GM23338 (cell line): Measurements from ENCODE around the gene GSTT4. TPM values are rescaled to one million over a fixed set of nuclear protein-coding genes. Genes with fewer than 3 reads are reported as not detected.

ENCODE experiments used
- ATAC-seq: fragments of 200-7000 bp; cut with Tn5 transposase; 3 replicates; pipeline ENCODE4 v1.9.1; 2020
- DNase-seq: peaks from one replicate; pipeline ENCODE4 v3.0.0-alpha.2; 2015; ENCODE audit warnings: low spot score
- H2AFZ ChIP-seq: fragments of 200-600 bp; sonication (generic); 2 replicates; pipeline ENCODE4 v1.8.0; 2016; ENCODE audit warnings: antibody characterized with exemption, mild to moderate bottlenecking, moderate library complexity
- H3F3A ChIP-seq: fragments of 200-600 bp; sonication (generic); replicated peaks from 2 replicates; pipeline ENCODE4 v1.8.0; 2017; ENCODE audit warnings: antibody characterized with exemption, mixed run types, low read depth
- H3K27ac ChIP-seq: fragments of 200-600 bp; sonication (generic); 2 replicates; pipeline ENCODE4 v1.6.1; 2016; ENCODE audit warnings: low read depth
- H3K27me3 ChIP-seq: fragments of 200-600 bp; sonication (generic); 2 replicates; pipeline ENCODE4 v1.8.0; 2016; ENCODE audit warnings: mild to moderate bottlenecking, mixed run types, moderate library complexity; ENCODE audit not compliant: insufficient read depth
- H3K36me3 ChIP-seq: fragments of 200-600 bp; sonication (generic); 2 replicates; pipeline ENCODE4 v1.8.0; 2016; ENCODE audit warnings: mild to moderate bottlenecking; ENCODE audit not compliant: insufficient read depth
- H3K4me1 ChIP-seq: fragments of 200-600 bp; sonication (generic); 2 replicates; pipeline ENCODE4 v1.8.0; 2016; ENCODE audit warnings: mild to moderate bottlenecking, moderate library complexity; ENCODE audit not compliant: insufficient read depth
- H3K4me2 ChIP-seq: fragments of 200-600 bp; sonication (generic); 2 replicates; pipeline ENCODE4 v1.7.1; 2017; ENCODE audit warnings: mixed run types
- H3K4me3 ChIP-seq: fragments of 200-600 bp; sonication (generic); 2 replicates; pipeline ENCODE4 v1.6.1; 2016; ENCODE audit warnings: mixed run types
- H3K79me2 ChIP-seq: fragments of 200-600 bp; sonication (generic); replicated peaks from 2 replicates; pipeline ENCODE4 v1.8.0; 2017; ENCODE audit warnings: mild to moderate bottlenecking; ENCODE audit not compliant: insufficient read depth
- H3K9me2 ChIP-seq: fragments of 200-600 bp; sonication (generic); 2 replicates; pipeline ENCODE4 v1.8.0; 2017; ENCODE audit not compliant: insufficient read depth
- H4K20me1 ChIP-seq: fragments of 200-600 bp; sonication (generic); replicated peaks from 2 replicates; pipeline ENCODE4 v1.8.0; 2017; ENCODE audit warnings: mild to moderate bottlenecking; ENCODE audit not compliant: insufficient read depth
- H3K27ac Mint-ChIP-seq: 2 replicates; pipeline ENCODE4 v1.8.0; 2020; ENCODE audit warnings: inconsistent platforms, mild to moderate bottlenecking, moderate library complexity, mixed read lengths
- H3K27me3 Mint-ChIP-seq: 3 replicates; pipeline ENCODE4 v1.8.0; 2022; ENCODE audit warnings: low read depth, mild to moderate bottlenecking, moderate library complexity, mixed read lengths, inconsistent platforms; ENCODE audit not compliant: insufficient read depth, poor library complexity
- H3K36me3 Mint-ChIP-seq: 3 replicates; pipeline ENCODE4 v1.8.0; 2021; ENCODE audit warnings: low read depth, mild to moderate bottlenecking, inconsistent platforms, moderate library complexity, mixed read lengths
- H3K4me1 Mint-ChIP-seq: 3 replicates; pipeline ENCODE4 v1.8.0; 2020; ENCODE audit warnings: mild to moderate bottlenecking, inconsistent platforms, mixed read lengths
- H3K4me3 Mint-ChIP-seq: 3 replicates; pipeline ENCODE4 v1.8.0; 2021; ENCODE audit warnings: moderate library complexity, mild to moderate bottlenecking, inconsistent platforms, mixed read lengths
- H3K9me3 Mint-ChIP-seq: 3 replicates; pipeline ENCODE4 v1.8.0; 2020; ENCODE audit warnings: moderate library complexity, mild to moderate bottlenecking, inconsistent platforms, mixed read lengths
- CREB1 ChIP-seq: fragments of 250-450 bp; sonication (Bioruptor Pico); IDR thresholded peaks from 2 replicates; pipeline ENCODE4 v1.5.0; 2020; ENCODE audit warnings: low read depth, mild to moderate bottlenecking, moderate library complexity
- EZH2phosphoT487 ChIP-seq: fragments of 200-600 bp; sonication (generic); IDR thresholded peaks from one replicate; pipeline ENCODE4 v1.8.1; 2018; ENCODE audit warnings: antibody characterized with exemption; ENCODE audit not compliant: unreplicated experiment
- JUNB ChIP-seq: IDR thresholded peaks from one replicate; pipeline ENCODE4 v1.6.1; 2016; ENCODE audit warnings: antibody characterized with exemption; ENCODE audit not compliant: unreplicated experiment
- NANOG ChIP-seq: IDR thresholded peaks from 2 replicates; pipeline ENCODE4 v1.6.1; 2016; ENCODE audit warnings: antibody characterized with exemption, borderline replicate concordance
- STAT1 ChIP-seq: IDR thresholded peaks from one replicate; pipeline ENCODE4 v1.6.1; 2016; ENCODE audit warnings: antibody characterized with exemption; ENCODE audit not compliant: unreplicated experiment
- ZNF114 ChIP-seq: fragments of 250-450 bp; sonication (Bioruptor Pico); IDR thresholded peaks from 2 replicates; pipeline ENCODE4 v1.5.0; 2020; ENCODE audit warnings: mild to moderate bottlenecking, moderate library complexity
- ZNF331 ChIP-seq: fragments of 250-450 bp; sonication (Bioruptor Pico); IDR thresholded peaks from 2 replicates; pipeline ENCODE4 v1.5.0; 2020; ENCODE audit warnings: low read depth, mild to moderate bottlenecking, moderate library complexity
- polyA plus RNA-seq: library from polyadenylated mRNA; unstranded; fragments of >200 nt; fragmentation: Nextera tagmentation; extraction: Ambion mirVana; gene quantifications from 2 replicates; pipeline ENCODE4 v1.2.1, GENCODE V29; 2016
- total RNA-seq: library from RNA; depleted of rRNA; stranded (reverse); fragments of >200 nt; shearing (Covaris generic); gene quantifications from 2 replicates; pipeline ENCODE4 v1.2.3, GENCODE V29; 2014
- TF ChIP-seq, protein P1 (sequence below): fragments of 250-450 bp; sonication (Bioruptor Pico); IDR thresholded peaks from 2 replicates; pipeline ENCODE4 v1.5.0; 2020; ENCODE audit warnings: mild to moderate bottlenecking, moderate library complexity
- TF ChIP-seq, protein P2 (sequence below): IDR thresholded peaks from one replicate; pipeline ENCODE4 v1.6.1; 2018; ENCODE audit warnings: antibody characterized with exemption; ENCODE audit not compliant: unreplicated experiment
- TF ChIP-seq, protein P3 (sequence below): IDR thresholded peaks from 2 replicates; pipeline ENCODE4 v1.6.1; 2016; ENCODE audit warnings: antibody characterized with exemption

Gene GSTT4
- total and polyA plus RNA-seq, 2 experiments from 2014 or later, result not detected

DNA sequence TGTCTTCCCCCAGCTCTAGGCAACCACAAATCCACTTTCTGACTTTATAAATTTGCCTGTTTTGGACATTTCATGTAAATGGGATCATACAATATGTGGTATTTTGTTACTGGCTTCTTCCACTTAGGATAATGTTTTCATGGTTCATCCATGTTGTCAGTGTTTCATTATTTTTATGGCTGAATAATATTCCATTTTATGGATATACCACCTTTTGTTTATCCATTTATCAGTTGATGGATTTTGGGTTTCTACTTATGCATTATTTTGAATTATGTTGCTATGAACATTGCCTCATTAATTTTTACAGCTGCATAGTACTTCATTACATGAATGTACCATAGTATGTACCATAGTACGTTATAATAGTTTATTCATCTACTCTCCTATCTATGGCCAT is 10.9 kb upstream of the GSTT4 start:
- ATAC-seq (no peak), DNase-seq (no peak)
- peaks cover 8% of the 10 kb centered on the region; the same call in 2 of the 3 replicates for H3K36me3 Mint-ChIP-seq
- no peak overlapping the region for H3K4me3 Mint-ChIP-seq
- Histone ChIP-seq H3K4me2 (no peak overlapping the region), H3K36me3 (no peaks in the 10 kb centered on the region; the same call in 1 of the 2 replicates), H3K27me3 (no peaks in the 10 kb centered on the region), H4K20me1 (no peaks in the 10 kb centered on the region), H2AFZ (no peak overlapping the region), H3K4me3 (no peak overlapping the region), H3K4me1 (0 out of 2 replicates have a peak, but pooled peaks cover 5% of the 10 kb centered on the region), H3K27ac (no peak overlapping the region), H3K79me2 (peaks cover 78% of the 10 kb centered on the region), H3K9me2 (no peaks in the 10 kb centered on the region), H3F3A (0 out of 2 replicates have a peak, but pooled peaks cover 3% of the 10 kb centered on the region)
- no peaks in the 10 kb centered on the region for H3K27me3 Mint-ChIP-seq
- H3K27ac Mint-ChIP-seq, result no peak overlapping the region
- peaks cover 4% of the 10 kb centered on the region; the same call in 2 of the 3 replicates for H3K4me1 Mint-ChIP-seq
- no peaks in the 10 kb centered on the region for H3K9me3 Mint-ChIP-seq
- TF ChIP-seq STAT1 (no peak), ZNF331 (CRISPR knock-in tag) (no peak), ZNF114 (CRISPR knock-in tag) (no peak), CREB1 (no peak), JUNB (no peak), NANOG (no peak), EZH2phosphoT487 (no peak)
- TF ChIP-seq, protein P1, sequence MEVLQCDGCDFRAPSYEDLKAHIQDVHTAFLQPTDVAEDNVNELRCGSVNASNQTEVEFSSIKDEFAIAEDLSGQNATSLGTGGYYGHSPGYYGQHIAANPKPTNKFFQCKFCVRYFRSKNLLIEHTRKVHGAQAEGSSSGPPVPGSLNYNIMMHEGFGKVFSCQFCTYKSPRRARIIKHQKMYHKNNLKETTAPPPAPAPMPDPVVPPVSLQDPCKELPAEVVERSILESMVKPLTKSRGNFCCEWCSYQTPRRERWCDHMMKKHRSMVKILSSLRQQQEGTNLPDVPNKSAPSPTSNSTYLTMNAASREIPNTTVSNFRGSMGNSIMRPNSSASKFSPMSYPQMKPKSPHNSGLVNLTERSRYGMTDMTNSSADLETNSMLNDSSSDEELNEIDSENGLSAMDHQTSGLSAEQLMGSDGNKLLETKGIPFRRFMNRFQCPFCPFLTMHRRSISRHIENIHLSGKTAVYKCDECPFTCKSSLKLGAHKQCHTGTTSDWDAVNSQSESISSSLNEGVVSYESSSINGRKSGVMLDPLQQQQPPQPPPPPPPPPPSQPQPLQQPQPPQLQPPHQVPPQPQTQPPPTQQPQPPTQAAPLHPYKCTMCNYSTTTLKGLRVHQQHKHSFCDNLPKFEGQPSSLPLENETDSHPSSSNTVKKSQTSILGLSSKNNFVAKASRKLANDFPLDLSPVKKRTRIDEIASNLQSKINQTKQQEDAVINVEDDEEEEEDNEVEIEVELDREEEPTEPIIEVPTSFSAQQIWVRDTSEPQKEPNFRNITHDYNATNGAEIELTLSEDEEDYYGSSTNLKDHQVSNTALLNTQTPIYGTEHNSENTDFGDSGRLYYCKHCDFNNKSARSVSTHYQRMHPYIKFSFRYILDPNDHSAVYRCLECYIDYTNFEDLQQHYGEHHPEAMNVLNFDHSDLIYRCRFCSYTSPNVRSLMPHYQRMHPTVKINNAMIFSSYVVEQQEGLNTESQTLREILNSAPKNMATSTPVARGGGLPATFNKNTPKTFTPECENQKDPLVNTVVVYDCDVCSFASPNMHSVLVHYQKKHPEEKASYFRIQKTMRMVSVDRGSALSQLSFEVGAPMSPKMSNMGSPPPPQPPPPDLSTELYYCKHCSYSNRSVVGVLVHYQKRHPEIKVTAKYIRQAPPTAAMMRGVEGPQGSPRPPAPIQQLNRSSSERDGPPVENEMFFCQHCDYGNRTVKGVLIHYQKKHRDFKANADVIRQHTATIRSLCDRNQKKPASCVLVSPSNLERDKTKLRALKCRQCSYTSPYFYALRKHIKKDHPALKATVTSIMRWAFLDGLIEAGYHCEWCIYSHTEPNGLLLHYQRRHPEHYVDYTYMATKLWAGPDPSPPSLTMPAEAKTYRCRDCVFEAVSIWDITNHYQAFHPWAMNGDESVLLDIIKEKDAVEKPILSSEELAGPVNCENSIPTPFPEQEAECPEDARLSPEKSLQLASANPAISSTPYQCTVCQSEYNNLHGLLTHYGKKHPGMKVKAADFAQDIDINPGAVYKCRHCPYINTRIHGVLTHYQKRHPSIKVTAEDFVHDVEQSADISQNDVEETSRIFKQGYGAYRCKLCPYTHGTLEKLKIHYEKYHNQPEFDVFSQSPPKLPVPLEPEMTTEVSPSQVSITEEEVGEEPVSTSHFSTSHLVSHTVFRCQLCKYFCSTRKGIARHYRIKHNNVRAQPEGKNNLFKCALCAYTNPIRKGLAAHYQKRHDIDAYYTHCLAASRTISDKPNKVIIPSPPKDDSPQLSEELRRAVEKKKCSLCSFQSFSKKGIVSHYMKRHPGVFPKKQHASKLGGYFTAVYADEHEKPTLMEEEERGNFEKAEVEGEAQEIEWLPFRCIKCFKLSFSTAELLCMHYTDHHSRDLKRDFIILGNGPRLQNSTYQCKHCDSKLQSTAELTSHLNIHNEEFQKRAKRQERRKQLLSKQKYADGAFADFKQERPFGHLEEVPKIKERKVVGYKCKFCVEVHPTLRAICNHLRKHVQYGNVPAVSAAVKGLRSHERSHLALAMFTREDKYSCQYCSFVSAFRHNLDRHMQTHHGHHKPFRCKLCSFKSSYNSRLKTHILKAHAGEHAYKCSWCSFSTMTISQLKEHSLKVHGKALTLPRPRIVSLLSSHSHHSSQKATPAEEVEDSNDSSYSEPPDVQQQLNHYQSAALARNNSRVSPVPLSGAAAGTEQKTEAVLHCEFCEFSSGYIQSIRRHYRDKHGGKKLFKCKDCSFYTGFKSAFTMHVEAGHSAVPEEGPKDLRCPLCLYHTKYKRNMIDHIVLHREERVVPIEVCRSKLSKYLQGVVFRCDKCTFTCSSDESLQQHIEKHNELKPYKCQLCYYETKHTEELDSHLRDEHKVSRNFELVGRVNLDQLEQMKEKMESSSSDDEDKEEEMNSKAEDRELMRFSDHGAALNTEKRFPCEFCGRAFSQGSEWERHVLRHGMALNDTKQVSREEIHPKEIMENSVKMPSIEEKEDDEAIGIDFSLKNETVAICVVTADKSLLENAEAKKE (CRISPR knock-in tag), result no peak
- TF ChIP-seq, protein P2, sequence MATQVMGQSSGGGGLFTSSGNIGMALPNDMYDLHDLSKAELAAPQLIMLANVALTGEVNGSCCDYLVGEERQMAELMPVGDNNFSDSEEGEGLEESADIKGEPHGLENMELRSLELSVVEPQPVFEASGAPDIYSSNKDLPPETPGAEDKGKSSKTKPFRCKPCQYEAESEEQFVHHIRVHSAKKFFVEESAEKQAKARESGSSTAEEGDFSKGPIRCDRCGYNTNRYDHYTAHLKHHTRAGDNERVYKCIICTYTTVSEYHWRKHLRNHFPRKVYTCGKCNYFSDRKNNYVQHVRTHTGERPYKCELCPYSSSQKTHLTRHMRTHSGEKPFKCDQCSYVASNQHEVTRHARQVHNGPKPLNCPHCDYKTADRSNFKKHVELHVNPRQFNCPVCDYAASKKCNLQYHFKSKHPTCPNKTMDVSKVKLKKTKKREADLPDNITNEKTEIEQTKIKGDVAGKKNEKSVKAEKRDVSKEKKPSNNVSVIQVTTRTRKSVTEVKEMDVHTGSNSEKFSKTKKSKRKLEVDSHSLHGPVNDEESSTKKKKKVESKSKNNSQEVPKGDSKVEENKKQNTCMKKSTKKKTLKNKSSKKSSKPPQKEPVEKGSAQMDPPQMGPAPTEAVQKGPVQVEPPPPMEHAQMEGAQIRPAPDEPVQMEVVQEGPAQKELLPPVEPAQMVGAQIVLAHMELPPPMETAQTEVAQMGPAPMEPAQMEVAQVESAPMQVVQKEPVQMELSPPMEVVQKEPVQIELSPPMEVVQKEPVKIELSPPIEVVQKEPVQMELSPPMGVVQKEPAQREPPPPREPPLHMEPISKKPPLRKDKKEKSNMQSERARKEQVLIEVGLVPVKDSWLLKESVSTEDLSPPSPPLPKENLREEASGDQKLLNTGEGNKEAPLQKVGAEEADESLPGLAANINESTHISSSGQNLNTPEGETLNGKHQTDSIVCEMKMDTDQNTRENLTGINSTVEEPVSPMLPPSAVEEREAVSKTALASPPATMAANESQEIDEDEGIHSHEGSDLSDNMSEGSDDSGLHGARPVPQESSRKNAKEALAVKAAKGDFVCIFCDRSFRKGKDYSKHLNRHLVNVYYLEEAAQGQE, result no peak
- TF ChIP-seq, protein P3, sequence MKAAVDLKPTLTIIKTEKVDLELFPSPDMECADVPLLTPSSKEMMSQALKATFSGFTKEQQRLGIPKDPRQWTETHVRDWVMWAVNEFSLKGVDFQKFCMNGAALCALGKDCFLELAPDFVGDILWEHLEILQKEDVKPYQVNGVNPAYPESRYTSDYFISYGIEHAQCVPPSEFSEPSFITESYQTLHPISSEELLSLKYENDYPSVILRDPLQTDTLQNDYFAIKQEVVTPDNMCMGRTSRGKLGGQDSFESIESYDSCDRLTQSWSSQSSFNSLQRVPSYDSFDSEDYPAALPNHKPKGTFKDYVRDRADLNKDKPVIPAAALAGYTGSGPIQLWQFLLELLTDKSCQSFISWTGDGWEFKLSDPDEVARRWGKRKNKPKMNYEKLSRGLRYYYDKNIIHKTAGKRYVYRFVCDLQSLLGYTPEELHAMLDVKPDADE, result no peak
